Measurements from ENCODE around the gene NTN1.

Gene NTN1

GRCh38 chr17:9241371-9241712, 220.0 kb downstream of the NTN1 start:
- DNase-seq (ENCODE audit: insufficient read length, low spot score): no peak
- no peak for FAIRE-seq
- TF ChIP-seq SPI1 (IDR thresholded peaks at IDR 0.05; ENCODE audit: low read depth, low read length) (no peak), POLR2A (IDR thresholded peaks at IDR 0.05; ENCODE audit: low read depth, low read length) (no peak), PAX5 (IDR thresholded peaks at IDR 0.05; ENCODE audit: insufficient read depth, low read length, severe bottlenecking) (no peak), POU2F2 (IDR thresholded peaks at IDR 0.05; ENCODE audit: low read depth, low read length) (no peak), POLR2AphosphoS5 (IDR thresholded peaks at IDR 0.05; ENCODE audit: low read depth, low read length) (no peak), TAF1 (IDR thresholded peaks at IDR 0.05; ENCODE audit: low read depth, low read length) (no peak)

DNA sequence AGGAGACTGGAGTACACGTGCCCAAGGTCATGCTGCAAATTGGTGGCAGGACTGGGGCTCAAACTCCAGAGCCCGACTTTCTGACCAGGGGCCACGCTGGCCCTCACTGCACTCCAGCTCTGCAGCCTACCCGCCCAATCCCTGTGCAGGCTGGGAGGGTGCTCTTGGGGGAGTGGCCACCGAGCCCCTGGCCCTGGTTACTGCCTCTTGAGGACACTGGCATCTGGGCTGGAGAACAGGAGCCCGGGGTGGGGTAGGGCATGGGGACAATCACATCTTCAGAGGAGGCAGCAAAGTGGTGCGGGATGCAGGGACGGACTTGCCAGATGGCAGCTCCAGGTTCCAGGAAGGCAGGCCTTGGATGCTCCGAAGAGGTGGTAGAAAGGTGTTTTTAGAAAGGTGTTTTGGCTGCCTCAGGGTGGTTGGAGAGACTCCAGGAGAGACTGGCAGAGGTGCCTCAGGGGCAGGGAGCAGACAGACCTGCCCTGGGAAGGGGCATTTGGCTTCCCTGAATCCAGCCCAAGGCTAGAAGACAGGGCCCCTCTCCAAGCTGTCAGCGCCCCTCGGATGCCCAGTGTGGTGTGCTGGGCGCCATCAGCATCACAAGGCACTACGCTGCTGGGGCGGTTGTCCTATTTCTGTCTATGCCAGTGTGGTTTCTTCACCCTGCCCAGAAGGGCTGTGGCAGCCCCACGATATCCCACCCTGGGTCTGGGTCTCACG, 220.6 kb downstream of the NTN1 start:
- FAIRE-seq (no peak), DNase-seq (ENCODE audit: insufficient read length, low spot score) (no peak)

GRCh38 chr17:9242497-9242881, 221.2 kb downstream of the NTN1 start:
- no peak for TF ChIP-seq POLR2AphosphoS5 (IDR thresholded peaks at IDR 0.05; ENCODE audit: low read depth, low read length)
- no peak for TF ChIP-seq SPI1 (IDR thresholded peaks at IDR 0.05; ENCODE audit: low read depth, low read length)
- no peak for TF ChIP-seq PAX5 (IDR thresholded peaks at IDR 0.05; ENCODE audit: insufficient read depth, low read length, severe bottlenecking)
- no peak for TF ChIP-seq POLR2A (IDR thresholded peaks at IDR 0.05; ENCODE audit: low read depth, low read length)
- no peak for TF ChIP-seq POU2F2 (IDR thresholded peaks at IDR 0.05; ENCODE audit: low read depth, low read length)
- no peak for TF ChIP-seq TAF1 (IDR thresholded peaks at IDR 0.05; ENCODE audit: low read depth, low read length)
- DNase-seq (ENCODE audit: insufficient read length, low spot score) (no peak), FAIRE-seq (no peak)

More for the DNA sequence above, 220.6 kb downstream of the NTN1 start:
- TF ChIP-seq POLR2AphosphoS5 (IDR thresholded peaks at IDR 0.05; ENCODE audit: low read depth, low read length) (no peak), TAF1 (IDR thresholded peaks at IDR 0.05; ENCODE audit: low read depth, low read length) (no peak), POU2F2 (IDR thresholded peaks at IDR 0.05; ENCODE audit: low read depth, low read length) (no peak), PAX5 (IDR thresholded peaks at IDR 0.05; ENCODE audit: insufficient read depth, low read length, severe bottlenecking) (no peak), SPI1 (IDR thresholded peaks at IDR 0.05; ENCODE audit: low read depth, low read length) (no peak), POLR2A (IDR thresholded peaks at IDR 0.05; ENCODE audit: low read depth, low read length) (no peak)

DNA sequence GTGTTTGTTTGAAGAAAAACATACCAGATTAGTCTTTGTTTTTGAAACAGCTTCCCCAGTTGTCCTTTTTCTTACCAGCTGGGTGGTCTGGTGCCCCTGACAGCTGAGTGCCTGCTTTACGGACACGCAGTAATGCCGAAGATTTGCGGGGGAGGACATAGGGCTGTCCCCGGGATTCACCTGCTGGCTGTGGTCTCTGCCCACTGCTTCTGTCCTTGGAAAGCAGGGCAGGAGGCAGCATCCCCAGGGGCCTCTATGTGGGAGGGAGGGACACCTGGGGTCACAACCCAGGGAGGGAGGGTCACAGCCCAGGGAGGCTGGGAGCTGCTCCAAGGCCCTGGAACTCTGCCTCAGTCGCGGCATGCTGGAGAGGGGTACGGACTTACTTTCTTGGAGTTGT, 221.7 kb downstream of the NTN1 start:
- FAIRE-seq (no peak), DNase-seq (ENCODE audit: insufficient read length, low spot score) (no peak)
- TF ChIP-seq TAF1 (IDR thresholded peaks at IDR 0.05; ENCODE audit: low read depth, low read length) (no peak), SPI1 (IDR thresholded peaks at IDR 0.05; ENCODE audit: low read depth, low read length) (no peak), POLR2AphosphoS5 (IDR thresholded peaks at IDR 0.05; ENCODE audit: low read depth, low read length) (no peak), POLR2A (IDR thresholded peaks at IDR 0.05; ENCODE audit: low read depth, low read length) (no peak), PAX5 (IDR thresholded peaks at IDR 0.05; ENCODE audit: insufficient read depth, low read length, severe bottlenecking) (no peak), POU2F2 (IDR thresholded peaks at IDR 0.05; ENCODE audit: low read depth, low read length) (no peak)

DNA sequence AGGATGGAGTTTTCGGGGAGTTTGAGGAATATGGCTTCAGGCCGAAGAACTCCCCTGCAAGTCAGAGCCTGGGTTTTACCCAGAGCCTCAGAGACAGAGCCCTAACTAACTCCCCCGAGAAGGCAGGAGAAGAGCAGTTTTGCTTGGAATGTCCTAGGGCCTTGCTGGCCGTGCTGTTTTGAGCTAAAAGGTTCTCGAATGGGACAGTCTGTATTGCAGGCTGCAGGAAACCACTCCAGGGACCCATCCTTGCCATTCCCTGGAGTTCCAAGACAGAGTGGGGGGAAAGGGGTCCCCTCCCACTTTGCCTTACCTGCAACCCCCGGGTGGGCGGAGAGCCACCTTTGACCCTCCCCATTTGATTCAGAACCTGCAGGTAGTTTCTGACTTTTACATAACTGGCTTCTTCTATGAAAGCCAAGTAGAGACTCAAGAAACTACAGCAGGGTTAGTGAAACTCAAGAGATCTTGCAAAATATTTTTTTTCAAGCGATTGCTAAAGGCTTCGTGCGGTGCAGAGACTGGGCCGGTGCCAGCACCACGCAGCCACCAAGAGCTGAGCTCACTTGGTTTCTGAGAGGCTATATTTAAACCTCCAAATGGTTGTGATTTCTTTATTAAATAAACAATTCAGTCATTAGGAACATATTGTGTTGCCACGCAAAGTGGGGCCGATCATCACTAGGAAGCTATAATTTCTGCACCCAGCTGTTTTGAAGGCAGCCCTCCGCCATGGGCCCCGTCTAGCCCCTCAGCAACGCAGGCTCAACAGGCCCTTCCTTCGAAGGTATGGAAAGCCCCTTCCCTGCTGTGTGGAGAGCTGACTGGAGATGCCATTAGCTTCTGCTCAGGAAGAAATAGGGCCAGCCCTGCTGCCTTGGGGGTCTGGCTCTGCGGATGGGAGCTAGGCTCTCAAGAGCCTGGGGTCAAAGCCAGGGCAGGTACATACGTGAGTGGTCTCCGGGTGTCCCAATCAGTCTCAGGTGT, 223.0 kb downstream of the NTN1 start:
- no peak for DNase-seq (ENCODE audit: insufficient read length, low spot score)
- FAIRE-seq: no peak
- no peak for TF ChIP-seq TAF1 (IDR thresholded peaks at IDR 0.05; ENCODE audit: low read depth, low read length)
- no peak for TF ChIP-seq POLR2AphosphoS5 (IDR thresholded peaks at IDR 0.05; ENCODE audit: low read depth, low read length)
- TF ChIP-seq POU2F2 (IDR thresholded peaks at IDR 0.05; ENCODE audit: low read depth, low read length): no peak
- TF ChIP-seq POLR2A (IDR thresholded peaks at IDR 0.05; ENCODE audit: low read depth, low read length): no peak
- TF ChIP-seq PAX5 (IDR thresholded peaks at IDR 0.05; ENCODE audit: insufficient read depth, low read length, severe bottlenecking): no peak
- TF ChIP-seq SPI1 (IDR thresholded peaks at IDR 0.05; ENCODE audit: low read depth, low read length): no peak

DNA sequence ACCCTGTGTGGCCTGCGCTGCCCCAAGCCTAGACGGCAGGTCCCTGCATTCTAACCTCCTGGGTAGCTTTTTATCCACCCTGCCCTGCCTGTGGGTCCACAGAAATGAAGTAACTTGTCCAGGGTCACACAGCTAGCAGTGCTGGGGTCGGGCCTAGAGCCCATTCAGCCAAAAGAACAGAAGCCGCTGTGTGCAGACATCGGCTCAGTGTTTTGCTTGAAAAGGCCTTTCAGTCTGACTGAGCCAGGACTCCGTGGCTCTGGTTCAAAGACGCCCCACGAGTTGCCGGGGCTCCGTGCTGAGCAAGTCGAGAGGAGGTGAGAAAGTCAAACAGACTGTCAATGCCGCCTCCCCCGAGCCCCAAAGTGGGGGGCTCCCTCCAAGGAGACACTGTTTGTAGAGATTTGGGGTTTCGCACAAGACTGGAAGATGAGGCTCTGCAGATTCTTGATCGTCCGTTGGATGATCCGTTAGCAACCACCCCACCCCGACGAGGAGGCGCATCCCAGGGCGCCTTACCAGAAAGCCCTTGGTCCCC, 226.2 kb downstream of the NTN1 start:
- TF ChIP-seq POU2F2 (IDR thresholded peaks at IDR 0.05; ENCODE audit: low read depth, low read length) (no peak), SPI1 (IDR thresholded peaks at IDR 0.05; ENCODE audit: low read depth, low read length) (no peak), PAX5 (IDR thresholded peaks at IDR 0.05; ENCODE audit: insufficient read depth, low read length, severe bottlenecking) (no peak), POLR2AphosphoS5 (IDR thresholded peaks at IDR 0.05; ENCODE audit: low read depth, low read length) (no peak), TAF1 (IDR thresholded peaks at IDR 0.05; ENCODE audit: low read depth, low read length) (no peak), POLR2A (IDR thresholded peaks at IDR 0.05; ENCODE audit: low read depth, low read length) (no peak)
- no peak for FAIRE-seq
- no peak for DNase-seq (ENCODE audit: insufficient read length, low spot score)

- no peak for DNase-seq (ENCODE audit: insufficient read length, low spot score)
- TF ChIP-seq POLR2AphosphoS5 (IDR thresholded peaks at IDR 0.05; ENCODE audit: low read depth, low read length) (no peak), TAF1 (IDR thresholded peaks at IDR 0.05; ENCODE audit: low read depth, low read length) (no peak), PAX5 (IDR thresholded peaks at IDR 0.05; ENCODE audit: insufficient read depth, low read length, severe bottlenecking) (no peak), POLR2A (IDR thresholded peaks at IDR 0.05; ENCODE audit: low read depth, low read length) (no peak), SPI1 (IDR thresholded peaks at IDR 0.05; ENCODE audit: low read depth, low read length) (no peak), POU2F2 (IDR thresholded peaks at IDR 0.05; ENCODE audit: low read depth, low read length) (no peak)
- no peak for FAIRE-seq
Measured at GRCh38 chr17:9249245-9249953, 228.1 kb downstream of the NTN1 start.

- no peak for TF ChIP-seq POLR2A (IDR thresholded peaks at IDR 0.05; ENCODE audit: low read depth, low read length)
- TF ChIP-seq PAX5 (IDR thresholded peaks at IDR 0.05; ENCODE audit: insufficient read depth, low read length, severe bottlenecking): no peak
- FAIRE-seq (no peak), DNase-seq (ENCODE audit: insufficient read length, low spot score) (no peak)
Measured at GRCh38 chr17:9251273-9251672, 230.0 kb downstream of the NTN1 start.
